K562 treated with DMSO at 1 percent for 12 hours (cell line): ENCODE data around the gene RMI1. TPM values are rescaled to one million over a fixed set of nuclear protein-coding genes. Genes with fewer than 3 reads are reported as not detected.

ENCODE experiments used
- total RNA-seq: library from RNA; unstranded; fragments of 300-600 nt; gene quantifications from 2 replicates; pipeline ENCODE4 v1.2.3, GENCODE V29; 2022; ENCODE audit not compliant: insufficient read depth

RMI1 gene
- total RNA-seq = 3.7 and 11.3 TPM in 2 replicates

GRCh38 chr9:83980395-83981125 is at the start of gene RMI1:
Gene RMI1 (plus strand): TSS chr9:83980805. CDS start chr9:84000987, 20,182 bp downstream.

GRCh38 chr9:83979812-83980394 is 702 bp upstream of the RMI1 start, which contains the start of gene HNRNPK:
Gene HNRNPK (minus strand): TSS chr9:83980215. CDS start chr9:83978252, 1,963 bp downstream.

Other genes with a start within 250 kb of the RMI1 start
- gene GKAP1, start 163.0 kb upstream of the RMI1 start, total RNA-seq = 6.0 and 9.4 TPM in 2 replicates
- 0.23 and 1.3 TPM in 2 replicates for gene KIF27, start 59.4 kb upstream of the RMI1 start, total RNA-seq
- gene HNRNPK, start 590 bp upstream of the RMI1 start, total RNA-seq = 192 and 391 TPM in 2 replicates